Activated naive CD4-positive, alpha-beta T cell treated with anti-CD3 and anti-CD28 coated beads for 36 hours (primary cell): Measurements from ENCODE around the gene EIF2A. TPM values are rescaled to one million over a fixed set of nuclear protein-coding genes. Genes with fewer than 3 reads are reported as not detected.
"Not testable (repeated sequence)": the region's sequence is repeated elsewhere in the genome, so short reads cannot be mapped to it uniquely, and the experiment has no call there.

Source experiments
- CTCF ChIA-PET: fragments of 350-600 bp; sonication (Branson Sonifier 250); formaldehyde crosslinking; loops from one replicate; lab custom pipeline; 2021; ENCODE audit warnings: antibody characterized with exemption; lab: Charles Lee
- DNase-seq: peaks from one replicate; pipeline ENCODE4 v3.0.0-alpha.2; 2020
- H3K27ac Mint-ChIP-seq: one replicate; pipeline ENCODE4 v1.8.0; 2021; ENCODE audit warnings: mild to moderate bottlenecking, mixed read lengths
- H3K27me3 Mint-ChIP-seq: one replicate; pipeline ENCODE4 v1.8.0; 2021; ENCODE audit warnings: low read depth, mixed read lengths
- H3K36me3 Mint-ChIP-seq: one replicate; pipeline ENCODE4 v1.8.0; 2021; ENCODE audit warnings: low read depth, mixed read lengths
- H3K4me1 Mint-ChIP-seq: one replicate; pipeline ENCODE4 v1.8.0; 2021; ENCODE audit warnings: low read depth, mixed read lengths
- H3K4me3 Mint-ChIP-seq: one replicate; pipeline ENCODE4 v1.8.0; 2021; ENCODE audit warnings: mild to moderate bottlenecking, moderate library complexity, mixed read lengths
- H3K9me3 Mint-ChIP-seq: one replicate; pipeline ENCODE4 v1.8.0; 2021; ENCODE audit warnings: mixed read lengths
- intact Hi-C: fragments of 100-400 bp; cut with micrococcal nuclease; formaldehyde crosslinking; loops from one replicate; pipeline ENCODE4 v1.15.1; 2023
- total RNA-seq, 2 experiments: library from RNA; stranded (reverse); gene quantifications; one replicate each; pipeline ENCODE4 v1.2.3, GENCODE V29; 2021

The EIF2A gene
- total RNA-seq, 2 experiments from 2014 or later = 133 to 135 TPM

DNA sequence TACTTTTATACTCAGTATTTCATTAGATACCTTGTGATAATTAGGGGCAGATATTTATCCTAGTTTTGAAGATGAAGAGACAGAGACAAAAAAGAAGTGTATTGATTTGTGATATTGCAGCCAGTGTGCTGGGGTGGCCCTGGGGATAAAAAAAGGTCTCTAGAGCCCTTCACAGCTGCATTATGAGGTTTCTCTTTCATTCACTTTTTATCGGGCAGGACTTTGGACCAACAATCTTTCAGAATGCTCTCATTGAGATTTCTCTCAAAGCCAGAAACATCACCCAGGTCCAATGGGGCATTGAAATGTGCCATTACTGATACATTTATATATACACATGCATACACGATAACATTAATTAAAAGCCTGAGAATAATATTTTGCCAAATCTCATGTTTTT, 36.0 kb downstream of the EIF2A start:
- DNase-seq = no peak
- no peak overlapping the region for H3K4me3 Mint-ChIP-seq
- peaks cover 8% of the 10 kb centered on the region for H3K4me1 Mint-ChIP-seq
- H3K27ac Mint-ChIP-seq = peak overlapping the region; percentile 81
- peaks cover 30% of the 10 kb centered on the region for H3K36me3 Mint-ChIP-seq
- intact Hi-C loops = loop anchor here (1.0 to 2.0 kb wide), 4 partner anchors 20 to 157 kb away; partner anchors contain the start of genes EIF2A, SELENOT and SERP1
- no peaks in the 10 kb centered on the region for H3K9me3 Mint-ChIP-seq
- CTCF ChIA-PET = no interaction called here
- no peaks in the 10 kb centered on the region for H3K27me3 Mint-ChIP-seq

DNA sequence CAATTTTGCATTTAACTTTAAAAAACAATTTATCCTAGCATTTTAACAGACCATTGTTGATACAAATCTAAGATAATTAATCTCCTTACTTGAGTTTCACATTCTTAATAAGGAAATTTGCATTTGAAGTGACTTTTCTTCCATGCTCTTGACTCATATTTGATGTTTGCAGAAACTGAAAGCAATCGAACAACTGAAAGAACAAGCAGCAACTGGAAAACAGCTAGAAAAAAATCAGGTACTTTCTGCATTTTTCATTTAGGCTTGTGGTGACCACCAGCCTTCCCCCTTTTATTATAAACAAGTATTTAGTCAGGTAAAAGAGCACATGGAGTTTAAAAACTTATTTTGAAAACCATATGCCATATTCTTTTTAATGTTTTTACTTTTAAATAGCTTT, 36.4 kb downstream of the EIF2A start:
- no peaks in the 10 kb centered on the region for H3K27me3 Mint-ChIP-seq
- peaks cover 8% of the 10 kb centered on the region for H3K4me1 Mint-ChIP-seq
- DNase-seq = peak; percentile 15
- H3K36me3 Mint-ChIP-seq = peaks cover 27% of the 10 kb centered on the region
- CTCF ChIA-PET = no interaction called here
- H3K9me3 Mint-ChIP-seq = no peaks in the 10 kb centered on the region
- peak overlapping the region; percentile 81 for H3K27ac Mint-ChIP-seq
- intact Hi-C loops = loop anchor here (1.0 to 2.0 kb wide), 4 partner anchors 20 to 156 kb away; partner anchors contain the start of genes EIF2A, SELENOT and SERP1
- no peak overlapping the region for H3K4me3 Mint-ChIP-seq

DNA sequence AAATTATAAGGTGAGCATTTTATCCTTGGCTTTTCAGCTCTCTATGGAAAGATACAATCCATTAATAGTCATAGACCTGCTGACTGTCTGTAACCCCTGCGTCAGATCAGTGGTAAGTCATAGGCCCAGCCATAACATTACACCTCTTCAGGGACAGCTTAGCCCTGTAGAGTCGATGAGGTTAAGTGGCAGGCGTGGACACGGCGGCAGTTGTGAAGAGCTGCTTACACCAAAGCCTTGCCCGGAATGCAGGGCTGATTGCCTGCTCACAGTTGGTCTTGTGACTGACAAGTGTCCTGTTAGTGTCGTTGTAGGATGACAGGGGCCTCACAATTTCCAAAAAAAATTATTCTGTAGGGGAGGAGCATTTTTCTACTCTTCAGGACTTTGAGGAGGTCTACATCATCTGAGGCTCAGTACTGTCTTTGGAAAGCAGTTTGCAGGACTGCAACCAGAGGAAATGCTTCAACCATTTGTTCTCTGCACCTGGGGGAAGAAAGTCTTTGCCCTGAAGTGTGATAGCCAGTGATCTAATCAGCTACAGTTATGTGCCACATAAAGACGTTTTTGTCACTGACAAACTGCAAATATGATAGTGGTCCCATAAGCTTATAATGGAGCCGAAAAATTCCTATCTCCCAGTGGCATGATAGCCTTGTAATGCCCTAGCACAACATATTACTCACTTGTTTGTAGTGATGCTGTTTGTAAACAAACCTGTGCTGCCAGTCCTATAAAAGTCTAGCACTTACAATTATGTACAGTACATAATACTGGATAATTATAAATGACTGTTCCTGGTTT, 41.6 kb downstream of the EIF2A start:
- peak overlapping the region; percentile 15 for H3K27ac Mint-ChIP-seq
- intact Hi-C loops = no loop called here

DNA sequence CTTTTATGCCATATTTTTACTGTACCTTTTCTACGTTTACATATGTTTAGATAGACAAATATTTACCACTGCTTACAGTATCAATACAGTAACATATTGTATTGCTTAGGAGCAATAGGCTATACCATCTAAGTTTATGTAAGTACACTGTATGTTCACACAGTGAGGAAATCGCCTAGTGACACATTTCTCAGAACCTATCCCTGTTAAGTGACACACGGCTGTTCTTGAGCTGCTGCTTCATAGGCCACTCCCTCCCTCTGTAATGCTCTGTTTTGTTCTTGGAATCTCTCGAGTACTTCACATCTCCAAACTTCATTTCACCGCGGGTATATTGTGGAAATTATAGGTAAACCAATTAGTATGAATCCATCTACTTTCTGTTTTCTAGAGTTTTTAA, 43.2 kb downstream of the EIF2A start:
- DNase-seq = no peak
- peak overlapping the region; percentile 26 for H3K27ac Mint-ChIP-seq
- H3K4me1 Mint-ChIP-seq = peaks cover 14% of the 10 kb centered on the region
- H3K27me3 Mint-ChIP-seq = no peaks in the 10 kb centered on the region
- no peaks in the 10 kb centered on the region for H3K9me3 Mint-ChIP-seq
- H3K36me3 Mint-ChIP-seq = peaks cover 13% of the 10 kb centered on the region
- intact Hi-C loops = no loop called here
- H3K4me3 Mint-ChIP-seq = no peak overlapping the region
- CTCF ChIA-PET = interaction anchor here (1.5 kb wide), 1 partner anchor 33 kb away, joined by 4 read pairs; no protein-coding TSS in a partner anchor

More for the DNA sequence above, 41.6 kb downstream of the EIF2A start:
- Mint-ChIP-seq H3K27me3 (no peaks in the 10 kb centered on the region), H3K9me3 (no peaks in the 10 kb centered on the region), H3K4me1 (peaks cover 14% of the 10 kb centered on the region), H3K36me3 (peaks cover 19% of the 10 kb centered on the region), H3K4me3 (no peak overlapping the region)
- CTCF ChIA-PET = interaction anchor here (0.6 to 0.9 kb wide), 3 partner anchors 36 to 147 kb away, joined by 3 read pairs; partner anchors contain the start of gene ERICH6
- DNase-seq = no peak

- H3K27me3 Mint-ChIP-seq = no peaks in the 10 kb centered on the region
- H3K27ac Mint-ChIP-seq = no peak overlapping the region
Observed at GRCh38 chr3:150594150-150594549, 47.6 kb downstream of the EIF2A start.

GRCh38 chr3:150597646-150598045, 51.1 kb downstream of the EIF2A start:
- CTCF ChIA-PET = no interaction called here
- intact Hi-C loops = no loop called here
- DNase-seq = no peak
- peaks cover 24% of the 10 kb centered on the region for H3K4me1 Mint-ChIP-seq
- H3K4me3 Mint-ChIP-seq = no peak overlapping the region
- H3K9me3 Mint-ChIP-seq = no peaks in the 10 kb centered on the region
- H3K36me3 Mint-ChIP-seq = peaks cover 7% of the 10 kb centered on the region
- no peaks in the 10 kb centered on the region for H3K27me3 Mint-ChIP-seq
- H3K27ac Mint-ChIP-seq = no peak overlapping the region

More at GRCh38 chr3:150594150-150594549, 47.6 kb downstream of the EIF2A start:
- no peak overlapping the region for H3K4me3 Mint-ChIP-seq
- intact Hi-C loops = no loop called here
- no peaks in the 10 kb centered on the region for H3K9me3 Mint-ChIP-seq
- no peak for DNase-seq
- H3K36me3 Mint-ChIP-seq = no peaks in the 10 kb centered on the region
- CTCF ChIA-PET = interaction anchor here (0.7 kb wide), 1 partner anchor 95 kb away, joined by 3 read pairs; no protein-coding TSS in a partner anchor
- peaks cover 12% of the 10 kb centered on the region for H3K4me1 Mint-ChIP-seq

DNA sequence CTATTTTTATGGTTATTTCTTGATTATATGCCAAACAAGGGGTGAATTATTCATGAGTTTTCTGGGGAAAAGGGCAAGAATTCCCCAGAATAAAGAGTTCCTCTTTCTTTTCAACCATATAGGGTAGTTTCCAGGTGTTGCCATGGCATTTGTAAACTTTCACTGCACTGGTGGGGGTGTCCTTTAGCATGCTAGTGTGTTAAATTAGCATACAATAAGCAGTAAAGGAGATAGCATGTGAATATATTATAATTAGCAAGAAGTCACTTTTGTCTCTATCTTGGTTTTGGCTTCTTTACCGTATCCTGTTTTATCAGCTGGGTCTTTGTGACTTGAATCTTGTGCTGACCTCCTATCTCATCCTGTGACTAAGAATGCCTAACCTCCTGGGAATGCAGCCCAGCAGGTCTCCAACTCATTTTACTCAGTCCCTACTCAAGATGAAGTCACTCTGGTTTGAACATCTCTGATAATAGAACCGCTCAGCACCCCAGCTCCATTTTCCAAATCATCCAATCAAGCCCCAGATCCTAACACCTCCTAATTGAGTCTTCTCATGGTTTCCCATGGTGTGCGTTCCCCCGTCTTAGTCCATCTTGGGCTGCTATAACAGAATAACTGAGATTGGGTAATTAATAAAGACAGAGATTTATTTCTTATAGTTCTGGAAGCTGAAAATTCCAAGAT, 53.2 kb downstream of the EIF2A start:
- H3K4me1 Mint-ChIP-seq = peaks cover 27% of the 10 kb centered on the region
- H3K9me3 Mint-ChIP-seq = no peaks in the 10 kb centered on the region
- H3K27ac Mint-ChIP-seq = no peak overlapping the region
- peaks cover 15% of the 10 kb centered on the region for H3K36me3 Mint-ChIP-seq
- CTCF ChIA-PET = no interaction called here
- no peak for DNase-seq
- intact Hi-C loops = loop anchor here (5.0 kb wide), 3 partner anchors 488 to 1593 kb away; partner anchors contain the start of gene MED12L
- H3K4me3 Mint-ChIP-seq = no peak overlapping the region
- H3K27me3 Mint-ChIP-seq = no peaks in the 10 kb centered on the region

DNA sequence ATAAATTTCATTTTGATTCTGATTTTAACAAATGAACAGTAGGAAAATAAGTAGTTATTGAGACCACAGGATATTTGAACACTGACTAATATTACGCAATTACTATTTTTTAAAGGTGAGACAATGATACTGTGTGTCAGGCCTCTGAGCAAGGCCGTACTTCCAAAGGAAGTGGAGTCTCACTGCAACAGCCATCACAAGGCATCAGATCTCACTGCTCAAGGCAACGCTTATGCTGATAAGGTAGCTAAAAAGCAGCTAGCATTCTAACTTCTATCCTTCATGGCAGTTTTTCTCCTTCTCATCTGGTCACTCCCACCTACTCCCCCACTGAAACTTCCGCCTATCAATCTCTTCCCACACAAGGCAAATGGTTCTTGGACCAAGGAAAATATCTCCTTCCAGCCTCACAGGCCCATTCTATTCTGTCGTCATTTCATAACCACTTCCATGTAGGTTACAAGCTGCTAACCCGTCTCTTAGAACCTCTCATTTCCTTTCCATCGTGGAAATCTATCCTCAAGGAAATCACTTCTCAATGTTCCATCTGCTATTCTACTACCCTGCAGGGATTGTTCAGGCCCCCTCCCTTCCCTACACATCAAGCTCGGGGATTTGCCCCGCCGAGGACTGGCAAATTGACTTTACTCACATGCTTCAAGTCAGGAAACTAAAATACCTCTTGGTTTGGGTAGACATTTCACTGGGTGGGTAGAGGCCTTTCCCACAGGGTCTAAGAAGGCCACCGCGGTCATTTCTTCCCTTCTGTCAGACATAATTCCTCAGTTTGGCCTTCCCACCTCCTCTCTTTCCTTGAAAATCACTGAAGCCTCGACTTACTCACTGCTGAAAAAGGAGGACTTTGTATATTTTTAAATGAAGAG, 54.3 kb downstream of the EIF2A start:
- H3K27me3 Mint-ChIP-seq, CTCF ChIA-PET, H3K27ac Mint-ChIP-seq, H3K9me3 Mint-ChIP-seq, H3K4me3 Mint-ChIP-seq, DNase-seq: not testable (repeated sequence)
- H3K36me3 Mint-ChIP-seq = peaks cover 18% of the 10 kb centered on the region
- intact Hi-C loops = loop anchor here (5.0 kb wide), 3 partner anchors 486 to 1591 kb away; partner anchors contain the start of gene MED12L
- peaks cover 37% of the 10 kb centered on the region for H3K4me1 Mint-ChIP-seq

DNA sequence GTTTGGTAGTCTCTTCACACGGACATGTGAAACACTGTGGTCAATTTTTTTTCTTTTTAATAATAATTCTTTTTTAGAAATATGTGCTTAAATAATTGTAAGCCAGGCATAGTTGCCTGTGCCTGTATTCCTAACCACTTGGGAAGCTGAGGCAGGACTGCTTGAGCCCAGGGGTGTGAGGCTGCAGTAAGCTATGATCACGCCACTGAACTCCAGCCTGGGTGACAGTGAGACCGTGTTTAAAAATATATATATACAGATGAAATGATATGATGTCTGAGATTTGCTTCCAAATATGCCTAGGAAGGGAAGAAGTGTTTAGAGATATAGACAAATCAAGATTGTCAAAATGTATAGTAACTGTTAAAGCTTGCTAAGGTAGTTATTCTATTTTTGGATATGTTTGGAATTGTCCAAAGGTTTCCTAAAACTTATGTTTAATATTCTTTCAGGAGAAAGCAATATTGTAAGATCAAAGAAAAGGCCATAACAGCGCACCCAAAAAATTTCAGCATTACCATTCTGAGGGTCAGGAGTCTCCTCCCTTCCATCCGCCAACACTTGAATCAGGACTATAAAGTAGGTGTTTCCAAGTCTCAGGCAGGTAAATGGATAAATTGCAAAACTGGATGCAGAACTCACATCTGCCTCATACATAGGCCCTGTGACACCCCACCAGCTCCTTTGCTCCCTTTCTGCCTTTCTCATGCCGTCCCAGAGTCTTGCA, 56.0 kb downstream of the EIF2A start:
- Mint-ChIP-seq H3K4me3 (peak overlapping the region; percentile 96), H3K36me3 (peaks cover 35% of the 10 kb centered on the region), H3K4me1 (peaks cover 53% of the 10 kb centered on the region)

GRCh38 chr3:150603153-150603979, 56.8 kb downstream of the EIF2A start, which contains the start of gene SELENOT:
TSS of gene SELENOT (plus strand) at chr3:150603321. CDS start at chr3:150603363, 42 bp downstream.
- peak within 1 kb of the TSS; percentile 97 for H3K27ac Mint-ChIP-seq
- H3K4me1 Mint-ChIP-seq = peaks cover 59% of the 10 kb centered on the region
- peaks cover 35% of the 10 kb centered on the region for H3K36me3 Mint-ChIP-seq
- no peaks in the 10 kb centered on the region for H3K27me3 Mint-ChIP-seq
- intact Hi-C loops = loop anchor here (1.0 to 5.0 kb wide), 11 partner anchors 21 to 1589 kb away; partner anchors contain the start of genes EIF2A, ERICH6, MED12L and RNF13
- peak; percentile 93 for DNase-seq
- peak within 1 kb of the TSS; percentile 96 for H3K4me3 Mint-ChIP-seq
- no peaks in the 10 kb centered on the region for H3K9me3 Mint-ChIP-seq
- CTCF ChIA-PET = interaction anchor here (0.8 kb wide), 1 partner anchor 11 kb away, joined by 4 read pairs; no protein-coding TSS in a partner anchor

More for the DNA sequence above, 56.0 kb downstream of the EIF2A start:
- Mint-ChIP-seq H3K27me3 (no peaks in the 10 kb centered on the region), H3K9me3 (no peaks in the 10 kb centered on the region), H3K27ac (peak overlapping the region; percentile 97)
- no peak for DNase-seq
- CTCF ChIA-PET = interaction anchor here (0.6 to 0.8 kb wide), 3 partner anchors 10 to 154 kb away, joined by 3 to 4 read pairs (median 3); no protein-coding TSS in a partner anchor
- intact Hi-C loops = loop anchor here (1.0 to 5.0 kb wide), 11 partner anchors 20 to 1590 kb away; partner anchors contain the start of genes EIF2A, ERICH6, MED12L and RNF13
